Suprapubic skin (tissue), 4 donors: ENCODE data around the gene JMJD8. TPM values are rescaled to one million over a fixed set of nuclear protein-coding genes. Genes with fewer than 3 reads are reported as not detected.
A peak's percentile ranks its signal among the peaks of the same experiment; 100 is the strongest.

Source experiments
- DNase-seq, 2 donors: peaks; one replicate each; pipeline ENCODE4 v3.0.0-alpha.2; 2019; ENCODE audit warnings: low spot score in 2 of 2
- H3K27ac ChIP-seq: fragments of 200-600 bp; sonication (generic); one replicate; pipeline ENCODE4 v1.5.1; 2019
- H3K27me3 ChIP-seq: fragments of 200-600 bp; sonication (generic); one replicate; pipeline ENCODE4 v1.5.1; 2019
- H3K36me3 ChIP-seq: fragments of 200-600 bp; sonication (generic); one replicate; pipeline ENCODE4 v1.5.1; 2019
- H3K4me1 ChIP-seq: fragments of 200-600 bp; sonication (generic); one replicate; pipeline ENCODE4 v1.5.1; 2019
- H3K4me3 ChIP-seq: fragments of 200-600 bp; sonication (generic); one replicate; pipeline ENCODE4 v1.5.1; 2019; ENCODE audit warnings: mild to moderate bottlenecking
- H3K9me3 ChIP-seq: fragments of 200-600 bp; sonication (generic); one replicate; pipeline ENCODE4 v1.5.1; 2019
- EP300 ChIP-seq: sonication (generic); formaldehyde crosslinking; IDR thresholded peaks from one replicate; pipeline ENCODE4 v1.6.1; 2017; ENCODE audit warnings: antibody characterized with exemption
- POLR2A ChIP-seq, 2 donors: fragments of 450-650 bp; IDR thresholded peaks; one replicate each; pipeline ENCODE4 v1.6.1; 2017; ENCODE audit warnings: antibody characterized with exemption in 2 of 2, mild to moderate bottlenecking in 2 of 2, moderate library complexity in 2 of 2
- POLR2AphosphoS5 ChIP-seq, 3 donors: sonication (generic); formaldehyde crosslinking; IDR thresholded peaks; one replicate each; pipeline ENCODE4 v1.6.1; 2017; ENCODE audit warnings: antibody characterized with exemption in 3 of 3
- WGBS: methylation state at CpG from one replicate; pipeline ENCODE4 v1.1.5; 2018; 5-methylcytosine and 5-hydroxymethylcytosine counted together
- total RNA-seq, 4 donors: library from RNA; depleted of rRNA; stranded (reverse); fragments of >200 nt; gene quantifications; one replicate each; pipeline ENCODE4 v1.1.0, GENCODE V29; 2016
- TF ChIP-seq, protein P1 (sequence below), 2 donors: fragments of 200-600 bp in 1 of 2; fragments of 450-650 bp in 1 of 2; sonication (generic) in 1 of 2; IDR thresholded peaks; one replicate each; pipeline ENCODE4 v1.5.1; 2016 to 2019; ENCODE audit warnings: antibody characterized with exemption in 2 of 2, mild to moderate bottlenecking in 1 of 2, moderate library complexity in 1 of 2

The JMJD8 gene
- total RNA-seq, 4 donors from 2014 or later = 47.0 to 87.4 (median 60.5) TPM

DNA sequence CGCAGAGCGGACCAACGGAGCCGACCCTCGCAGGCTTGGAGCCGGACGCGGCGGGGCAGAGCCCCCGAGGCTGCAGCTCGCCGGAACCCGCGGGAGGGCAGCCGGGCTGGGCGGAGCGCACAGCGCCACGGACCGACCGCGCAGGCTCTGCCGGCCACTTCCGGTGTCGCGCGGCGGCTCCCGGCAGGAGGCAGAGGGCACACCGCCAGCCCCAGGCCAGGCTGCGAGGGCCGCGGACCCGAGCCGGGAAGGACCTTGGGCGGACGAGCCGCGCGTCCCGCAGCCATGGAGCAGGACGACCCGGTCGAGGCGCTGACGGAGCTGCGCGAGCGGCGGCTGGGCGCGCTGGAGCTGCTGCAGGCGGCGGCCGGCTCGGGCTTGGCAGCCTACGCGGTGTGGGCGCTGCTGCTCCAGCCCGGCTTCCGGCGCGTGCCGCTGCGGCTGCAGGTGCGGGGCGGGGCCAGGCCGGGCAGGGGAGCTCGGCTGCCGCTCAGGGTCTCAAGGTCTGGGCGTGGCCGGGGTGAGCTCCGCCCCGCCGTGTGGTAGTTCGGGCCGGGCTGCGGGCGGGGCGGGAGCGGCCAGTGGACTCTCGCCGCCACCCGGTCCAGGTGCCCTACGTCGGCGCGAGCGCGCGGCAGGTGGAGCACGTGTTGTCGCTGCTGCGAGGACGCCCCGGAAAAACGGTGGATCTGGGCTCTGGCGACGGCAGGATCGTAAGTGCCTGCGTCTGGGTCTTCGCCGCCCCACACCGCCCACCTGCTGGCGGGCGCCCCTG lies 37.0 kb upstream of the JMJD8 start, which contains the start of gene ANTKMT:
TSS of gene ANTKMT (plus strand) at position 157 of the 775 bp plus-strand sequence. CDS start at position 286, 129 bp downstream.
- TF ChIP-seq, protein P1, sequence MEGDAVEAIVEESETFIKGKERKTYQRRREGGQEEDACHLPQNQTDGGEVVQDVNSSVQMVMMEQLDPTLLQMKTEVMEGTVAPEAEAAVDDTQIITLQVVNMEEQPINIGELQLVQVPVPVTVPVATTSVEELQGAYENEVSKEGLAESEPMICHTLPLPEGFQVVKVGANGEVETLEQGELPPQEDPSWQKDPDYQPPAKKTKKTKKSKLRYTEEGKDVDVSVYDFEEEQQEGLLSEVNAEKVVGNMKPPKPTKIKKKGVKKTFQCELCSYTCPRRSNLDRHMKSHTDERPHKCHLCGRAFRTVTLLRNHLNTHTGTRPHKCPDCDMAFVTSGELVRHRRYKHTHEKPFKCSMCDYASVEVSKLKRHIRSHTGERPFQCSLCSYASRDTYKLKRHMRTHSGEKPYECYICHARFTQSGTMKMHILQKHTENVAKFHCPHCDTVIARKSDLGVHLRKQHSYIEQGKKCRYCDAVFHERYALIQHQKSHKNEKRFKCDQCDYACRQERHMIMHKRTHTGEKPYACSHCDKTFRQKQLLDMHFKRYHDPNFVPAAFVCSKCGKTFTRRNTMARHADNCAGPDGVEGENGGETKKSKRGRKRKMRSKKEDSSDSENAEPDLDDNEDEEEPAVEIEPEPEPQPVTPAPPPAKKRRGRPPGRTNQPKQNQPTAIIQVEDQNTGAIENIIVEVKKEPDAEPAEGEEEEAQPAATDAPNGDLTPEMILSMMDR (IDR thresholded peaks at IDR 0.05) = no peak
- TF ChIP-seq EP300 (no peak), POLR2AphosphoS5 (IDR thresholded peaks at IDR 0.05) (peak in 1 of 3 donors; percentile 4), POLR2A (IDR thresholded peaks at IDR 0.05) (no peak)
- Histone ChIP-seq H3K27me3 (peaks cover 28% of the 10 kb centered on the region), H3K27ac (peak within 1 kb of the TSS; percentile 49), H3K9me3 (no peaks in the 10 kb centered on the region), H3K36me3 (no peaks in the 10 kb centered on the region), H3K4me1 (peaks cover 35% of the 10 kb centered on the region), H3K4me3 (peak within 1 kb of the TSS; percentile 66)
- 0% methylated on average over 3 of the region's 106 CpGs for WGBS
- no peak for DNase-seq

GRCh38 chr16:720447-720989 lies 36.4 kb upstream of the JMJD8 start:
- no peak for DNase-seq
- 2% methylated on average over 11 of the region's 38 CpGs for WGBS
- peaks cover 37% of the 10 kb centered on the region for H3K4me1 ChIP-seq
- H3K27ac ChIP-seq = peak overlapping the region; percentile 49
- H3K27me3 ChIP-seq = peaks cover 28% of the 10 kb centered on the region
- H3K9me3 ChIP-seq = no peaks in the 10 kb centered on the region
- peak overlapping the region; percentile 66 for H3K4me3 ChIP-seq
- TF ChIP-seq POLR2AphosphoS5 (IDR thresholded peaks at IDR 0.05) (no peak), EP300 (no peak), POLR2A (IDR thresholded peaks at IDR 0.05) (no peak)
- TF ChIP-seq, protein P1 (IDR thresholded peaks at IDR 0.05) = no peak
- no peaks in the 10 kb centered on the region for H3K36me3 ChIP-seq

DNA sequence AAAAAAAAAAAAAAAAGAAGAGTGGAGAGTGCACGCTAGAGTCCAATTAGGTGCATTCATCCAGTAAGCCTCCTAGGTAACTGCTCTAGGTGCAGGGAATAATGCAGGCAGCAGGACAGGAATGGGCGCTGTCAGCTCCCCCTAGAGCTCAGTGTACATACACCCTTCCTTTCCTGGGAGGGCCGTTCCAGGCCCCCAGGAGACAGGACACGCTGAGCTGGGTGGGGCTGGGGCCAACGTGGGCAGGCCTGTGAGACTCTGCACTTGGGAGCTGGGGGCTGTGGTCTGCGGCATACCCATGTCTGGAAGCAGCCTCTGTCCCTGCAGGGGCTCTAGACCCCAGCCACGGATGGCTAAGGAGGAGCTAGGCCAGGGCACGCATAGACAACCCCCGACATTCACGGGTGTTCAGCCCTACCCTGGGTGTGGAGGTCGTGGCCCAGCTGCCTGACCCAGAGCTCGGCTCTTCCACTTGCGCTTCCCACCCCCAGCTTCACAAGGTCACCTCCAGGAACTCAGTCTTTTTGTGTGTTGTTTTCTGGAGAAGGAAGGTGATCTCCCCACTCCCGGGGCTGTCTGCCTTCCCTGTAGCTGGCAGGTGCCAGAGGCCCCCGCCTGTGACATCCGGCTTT lies 35.8 kb upstream of the JMJD8 start:
- peak overlapping the region; percentile 66 for H3K4me3 ChIP-seq
- 10% methylated on average over 12 of the region's 16 CpGs for WGBS

GRCh38 chr16:718922-719321 lies 34.8 kb upstream of the JMJD8 start:
- H3K9me3 ChIP-seq = no peaks in the 10 kb centered on the region
- no peaks in the 10 kb centered on the region for H3K36me3 ChIP-seq
- DNase-seq = no peak
- no peak overlapping the region for H3K4me3 ChIP-seq
- 73% methylated on average over 6 of the region's 6 CpGs for WGBS
- peaks cover 36% of the 10 kb centered on the region for H3K27me3 ChIP-seq
- TF ChIP-seq EP300 (no peak), POLR2AphosphoS5 (IDR thresholded peaks at IDR 0.05) (no peak), POLR2A (IDR thresholded peaks at IDR 0.05) (no peak)
- TF ChIP-seq, protein P1 (IDR thresholded peaks at IDR 0.05) = no peak
- peaks cover 48% of the 10 kb centered on the region for H3K4me1 ChIP-seq
- H3K27ac ChIP-seq = no peak overlapping the region

More for the DNA sequence above, 35.8 kb upstream of the JMJD8 start:
- no peak for DNase-seq
- Histone ChIP-seq H3K27ac (no peak overlapping the region), H3K4me1 (peaks cover 41% of the 10 kb centered on the region), H3K36me3 (no peaks in the 10 kb centered on the region), H3K9me3 (no peaks in the 10 kb centered on the region), H3K27me3 (peaks cover 29% of the 10 kb centered on the region)
- no peak for TF ChIP-seq POLR2AphosphoS5 (IDR thresholded peaks at IDR 0.05)
- TF ChIP-seq, protein P1 (IDR thresholded peaks at IDR 0.05) = no peak
- no peak for TF ChIP-seq POLR2A (IDR thresholded peaks at IDR 0.05)
- no peak for TF ChIP-seq EP300

DNA sequence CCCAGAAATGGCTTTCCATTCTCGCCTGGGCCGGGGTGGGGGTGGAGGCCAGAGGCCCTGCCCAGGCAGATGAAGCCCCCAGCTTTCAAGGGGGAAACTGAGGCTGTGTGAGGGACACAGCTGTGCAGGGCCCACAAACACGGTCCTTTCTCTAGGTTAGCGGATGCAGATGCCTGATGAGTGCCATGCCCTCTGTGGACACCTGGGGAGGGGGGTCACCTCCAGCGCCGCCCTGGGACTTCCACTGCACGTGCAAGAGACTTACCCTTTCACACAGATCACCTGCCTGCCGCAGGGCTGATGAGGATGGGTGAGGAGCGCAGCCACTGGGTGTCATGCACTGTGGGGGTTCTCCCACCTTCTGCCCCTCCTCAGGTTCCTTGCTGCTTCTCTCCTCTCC lies 34.3 kb upstream of the JMJD8 start:
- Histone ChIP-seq H3K9me3 (no peaks in the 10 kb centered on the region), H3K4me1 (peaks cover 48% of the 10 kb centered on the region), H3K27me3 (peaks cover 40% of the 10 kb centered on the region), H3K27ac (no peak overlapping the region), H3K36me3 (no peaks in the 10 kb centered on the region), H3K4me3 (no peak overlapping the region)
- WGBS = 96% methylated on average over 8 of the region's 9 CpGs
- TF ChIP-seq POLR2AphosphoS5 (IDR thresholded peaks at IDR 0.05) = no peak
- TF ChIP-seq POLR2A (IDR thresholded peaks at IDR 0.05) = no peak
- TF ChIP-seq, protein P1 (IDR thresholded peaks at IDR 0.05) = no peak
- TF ChIP-seq EP300 = no peak
- no peak for DNase-seq
